SK-MEL-5 (cell line): ENCODE results near the gene POLR3K. TPM values are rescaled to one million over a fixed set of nuclear protein-coding genes. Genes with fewer than 3 reads are reported as not detected.
A peak's percentile ranks its signal among the peaks of the same experiment; 100 is the strongest.

ENCODE experiments used
- DNase-seq: peaks from one replicate; pipeline ENCODE4 v3.0.0-alpha.2; 2016; ENCODE audit warnings: low read depth, low spot score
- in situ Hi-C: cut with HindIII; loops from 2 replicates; pipeline ENCODE4 v1.10.0; 2016; ENCODE audit warnings: low sequenced_read_pairs, high pct_unique_total_duplicates, low pct_unique_long_range_greater_than_20kb
- polyA plus RNA-seq, 2 experiments: library from polyadenylated mRNA; depleted of rRNA; stranded (reverse); fragments of >200 nt; gene quantifications; 2 replicates each; pipeline ENCODE4 v1.2.3, GENCODE V29; 2015
- total RNA-seq: library from RNA; depleted of rRNA; stranded (reverse); fragments of >200 nt; shearing (Covaris generic); gene quantifications from 2 replicates; pipeline ENCODE4 v1.2.3, GENCODE V29; 2014; rRNA removed

Gene POLR3K
- total RNA-seq: 5.3 and 7.0 TPM in 2 replicates
- 16.4 and 26.4 TPM in 2 replicates for polyA plus RNA-seq (2015; cell fraction: cytosol; rRNA removed)
- 2.9 and 5.0 TPM in 2 replicates for polyA plus RNA-seq (2015; cell fraction: nucleus; rRNA removed)

GRCh38 chr16:53346-54236, at the start of gene POLR3K, which contains the start of gene SNRNP25:
Gene POLR3K (minus strand): TSS chr16:53608. CDS start chr16:53586, 22 bp downstream.
Gene SNRNP25 (plus strand): TSS chr16:53828. CDS start chr16:54017, 189 bp downstream.
- in situ Hi-C loops: no loop called here
- DNase-seq: peak; percentile 97

DNA sequence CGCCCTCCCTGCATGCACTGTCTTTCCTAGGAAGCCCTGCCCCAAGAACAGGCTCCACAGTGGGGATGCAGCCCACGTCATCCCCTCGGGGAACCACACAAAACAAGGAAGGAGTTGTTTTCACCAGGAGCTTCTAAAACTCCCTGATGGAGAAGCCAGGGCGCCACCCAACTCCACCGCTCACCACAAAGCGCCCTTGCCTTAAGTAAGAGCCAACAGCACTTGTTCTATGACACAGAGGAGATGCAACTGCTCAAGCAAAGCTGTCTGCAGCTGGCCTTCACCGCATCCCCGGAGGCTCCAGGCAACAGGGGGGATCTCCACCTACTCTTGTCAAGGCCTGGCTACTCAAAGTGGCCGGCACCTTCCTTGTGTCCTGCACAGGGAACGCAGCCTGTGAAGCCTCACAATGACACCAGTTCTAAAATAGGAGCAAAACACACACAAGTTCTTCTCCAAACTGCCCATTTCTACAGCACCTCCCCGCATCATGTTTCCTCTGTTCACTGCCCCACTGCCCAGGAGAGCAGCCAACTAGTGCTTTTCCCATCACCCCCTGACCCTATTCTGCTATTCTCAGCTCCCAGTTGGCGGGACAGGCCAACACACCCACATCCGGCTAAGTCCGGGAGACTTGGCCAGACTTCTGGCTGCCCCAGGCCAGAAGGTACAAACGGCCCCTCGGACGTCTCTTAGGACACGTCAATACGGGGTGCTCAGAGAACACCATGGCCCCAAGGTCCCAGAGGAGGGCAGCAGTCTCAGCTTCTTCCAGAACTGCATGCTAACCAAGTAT, 48.9 kb upstream of the POLR3K start:
- in situ Hi-C loops: no loop called here
- peak; percentile 91 for DNase-seq

DNA sequence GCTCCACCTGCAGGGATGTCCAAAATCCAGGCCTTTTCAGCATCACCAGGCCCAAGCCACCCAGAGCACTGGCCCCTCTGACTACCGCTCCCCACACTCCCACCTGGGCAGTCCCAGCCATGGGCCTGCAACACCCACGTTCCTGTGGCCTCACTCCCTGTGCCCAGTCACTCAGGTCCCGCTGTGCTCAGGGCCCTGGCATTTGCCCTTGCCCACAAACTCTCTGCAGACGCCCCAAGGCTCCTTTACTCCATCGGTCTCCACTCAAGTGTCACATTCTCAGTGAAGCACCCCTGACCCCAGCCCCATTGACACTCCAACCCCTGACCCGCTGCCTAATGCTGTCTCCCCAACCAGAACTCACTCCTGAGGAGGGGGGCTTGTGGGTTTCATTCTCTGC, 48.2 kb upstream of the POLR3K start:
- in situ Hi-C loops: no loop called here
- DNase-seq: no peak

DNA sequence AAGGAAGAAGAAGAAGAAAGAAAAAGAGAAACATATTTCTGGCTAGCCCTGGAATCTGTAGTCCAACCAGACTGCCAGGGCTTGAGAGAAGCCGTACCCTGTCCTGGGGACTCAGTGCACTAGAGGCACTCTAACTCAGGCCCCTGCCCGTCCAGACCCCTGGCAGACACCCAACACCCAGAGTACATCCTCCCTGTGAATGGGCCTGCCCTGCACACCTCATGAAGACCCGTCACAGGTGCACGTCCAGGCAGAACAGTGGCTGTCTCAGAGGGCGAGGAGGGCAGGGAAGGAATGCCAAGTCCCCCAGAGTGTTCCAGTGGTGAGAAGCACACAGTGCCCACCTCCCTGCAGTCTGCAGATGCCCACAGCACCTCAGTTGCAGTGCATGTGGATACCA, 47.6 kb upstream of the POLR3K start:
- in situ Hi-C loops: no loop called here
- DNase-seq: no peak

DNA sequence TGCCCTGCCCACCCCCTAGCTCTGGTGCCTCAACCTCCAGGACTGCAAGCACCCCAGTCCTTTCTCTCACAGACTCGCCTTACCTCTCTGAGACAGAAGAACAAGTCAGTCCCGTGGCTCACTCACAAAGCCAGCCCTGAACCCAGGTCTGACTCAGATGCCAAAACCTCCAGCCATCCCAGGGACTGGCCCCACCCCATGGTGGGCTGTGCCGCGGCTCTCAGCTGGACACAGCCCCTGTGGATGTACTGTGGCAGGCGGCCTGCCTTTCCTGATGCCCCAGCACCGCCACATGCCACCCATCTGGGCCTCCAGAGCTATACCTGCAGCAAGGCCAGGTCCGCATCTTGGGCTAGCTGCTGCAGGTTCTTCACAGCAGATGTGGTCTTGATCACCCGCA, 44.4 kb upstream of the POLR3K start:
- in situ Hi-C loops: no loop called here
- DNase-seq: no peak

- in situ Hi-C loops: no loop called here
- peak; percentile 89 for DNase-seq
Measured at GRCh38 chr16:96935-97381, 43.5 kb upstream of the POLR3K start.

DNA sequence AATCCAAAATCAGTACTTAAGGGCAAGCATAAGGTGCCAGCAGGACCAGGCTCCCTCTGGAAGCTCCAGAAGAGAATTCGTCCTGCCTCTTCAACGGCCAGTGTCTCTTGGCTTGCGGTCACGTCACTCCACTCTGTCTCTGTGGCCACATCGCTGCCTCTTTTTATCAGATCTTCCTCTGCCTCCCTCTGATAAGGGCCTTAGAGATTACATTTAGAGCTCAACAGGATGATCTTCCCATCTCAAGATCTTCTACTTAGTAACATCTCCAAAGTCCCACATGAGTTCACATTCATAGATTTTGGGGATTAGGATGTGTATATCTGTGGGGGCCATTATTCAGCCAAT, 41.5 kb upstream of the POLR3K start:
- DNase-seq: no peak

DNA sequence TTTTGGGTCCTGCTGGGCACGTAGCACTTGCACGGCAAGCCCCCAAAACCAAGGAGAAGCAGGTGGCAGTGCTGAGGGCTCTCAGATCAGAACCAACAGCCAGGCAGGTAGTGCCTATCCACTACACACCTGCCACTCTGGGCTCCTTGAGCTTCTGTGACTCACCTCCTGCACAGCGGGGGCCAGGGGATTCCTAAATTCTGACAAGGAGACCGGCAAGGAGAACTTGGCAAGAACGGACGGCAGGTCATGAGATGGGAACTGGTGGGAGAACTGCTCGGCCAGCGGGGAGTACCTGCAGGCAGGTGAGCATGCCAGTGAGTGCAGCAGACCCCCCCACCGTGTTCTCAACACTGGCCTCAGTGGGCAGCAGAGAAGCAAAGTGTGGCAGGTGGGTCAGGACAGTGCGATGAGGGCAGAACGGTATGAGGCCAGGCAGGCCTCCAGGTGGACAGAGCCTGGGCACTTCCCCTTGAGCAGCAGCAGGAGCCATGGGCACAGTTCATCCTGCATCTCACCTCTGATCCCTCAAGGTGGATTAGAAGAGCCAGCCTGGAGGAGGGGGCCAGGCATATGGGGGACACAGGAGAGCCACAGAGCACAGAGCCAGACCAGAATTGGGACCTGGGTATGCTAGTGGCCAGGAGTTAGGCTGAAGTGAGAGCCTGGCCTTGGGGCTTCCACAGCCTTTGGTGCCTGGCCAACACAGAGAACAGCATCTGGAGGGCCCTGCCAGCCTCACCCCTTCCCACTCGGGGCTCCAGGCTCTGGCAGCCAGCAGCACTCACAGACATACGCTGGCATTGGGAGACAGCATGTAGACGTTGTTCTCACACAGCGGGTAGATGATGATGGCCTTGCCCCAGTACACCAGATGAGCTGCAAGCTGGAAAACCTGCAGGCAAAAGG, 39.3 kb upstream of the POLR3K start:
- no peak for DNase-seq
- in situ Hi-C loops: no loop called here

More for the DNA sequence above, 41.5 kb upstream of the POLR3K start:
- in situ Hi-C loops: no loop called here

GRCh38 chr16:91484-91883, 38.1 kb upstream of the POLR3K start:
- in situ Hi-C loops: no loop called here
- no peak for DNase-seq

- DNase-seq: no peak
- in situ Hi-C loops: no loop called here
Measured at GRCh38 chr16:89391-90302, 36.2 kb upstream of the POLR3K start.

GRCh38 chr16:88613-89012, 35.2 kb upstream of the POLR3K start:
- no peak for DNase-seq
- in situ Hi-C loops: no loop called here

GRCh38 chr16:86483-86952, 33.1 kb upstream of the POLR3K start:
- no peak for DNase-seq
- in situ Hi-C loops: no loop called here

- DNase-seq: no peak
- in situ Hi-C loops: no loop called here
Measured at GRCh38 chr16:85865-86264, 32.5 kb upstream of the POLR3K start.

DNA sequence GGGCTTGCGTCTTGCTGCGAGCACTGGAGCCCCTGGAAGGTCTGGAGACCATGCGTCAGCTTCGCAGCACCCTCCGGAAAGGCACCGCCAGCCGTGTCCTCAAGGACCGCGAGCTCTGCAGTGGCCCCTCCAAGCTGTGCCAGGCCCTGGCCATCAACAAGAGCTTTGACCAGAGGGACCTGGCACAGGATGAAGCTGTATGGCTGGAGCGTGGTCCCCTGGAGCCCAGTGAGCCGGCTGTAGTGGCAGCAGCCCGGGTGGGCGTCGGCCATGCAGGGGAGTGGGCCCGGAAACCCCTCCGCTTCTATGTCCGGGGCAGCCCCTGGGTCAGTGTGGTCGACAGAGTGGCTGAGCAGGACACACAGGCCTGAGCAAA, 32.0 kb upstream of the POLR3K start:
- in situ Hi-C loops: no loop called here
- DNase-seq: no peak

DNA sequence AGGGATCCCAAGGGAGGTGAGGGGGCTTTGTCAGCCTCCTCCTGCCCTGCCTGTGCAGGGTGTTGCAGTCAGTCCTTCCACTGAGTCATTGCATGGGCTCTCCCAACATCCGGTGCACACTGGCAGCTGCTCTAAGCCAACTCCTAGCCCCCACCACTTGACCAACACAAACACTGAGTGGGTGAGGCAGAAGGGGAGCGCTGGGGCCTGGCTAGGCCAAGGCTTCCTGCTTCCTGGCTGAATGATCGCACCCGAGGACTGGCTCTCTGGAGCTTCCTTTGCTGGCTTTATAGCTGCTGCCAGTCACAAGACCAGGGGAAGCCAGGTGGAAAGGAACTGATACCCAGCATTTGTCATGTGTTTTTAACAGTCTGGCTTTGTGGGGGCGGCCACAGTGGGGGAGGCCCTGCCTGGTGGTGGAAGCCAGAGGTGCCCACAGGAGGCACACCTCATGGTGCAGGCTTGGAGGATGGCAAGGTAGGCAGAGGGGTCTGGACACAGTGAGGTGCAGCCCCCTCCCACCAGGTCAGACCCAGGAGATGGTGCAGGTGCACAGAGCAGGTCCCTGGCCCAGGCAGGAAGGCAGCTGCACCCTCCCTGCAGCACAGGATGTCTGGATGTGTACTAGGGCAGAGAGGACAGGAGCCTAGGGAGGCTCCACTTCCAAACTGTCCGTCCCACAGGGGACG, 31.5 kb upstream of the POLR3K start:
- peak; percentile 34 for DNase-seq
- in situ Hi-C loops: no loop called here
